Keratinocyte (primary cell): ENCODE measurements around the gene ZNF628. TPM values are rescaled to one million over a fixed set of nuclear protein-coding genes. Genes with fewer than 3 reads are reported as not detected.

Experiments used
- DNase-seq: peaks from one replicate; pipeline ENCODE4 v3.0.0-alpha.2; 2011; ENCODE audit warnings: low read depth, missing footprints, low spot score
- FAIRE-seq: peaks from 2 replicates; lab custom pipeline; 2011; peaks lifted over from hg19 to GRCh38; lab: Jason Lieb, UNC
- H2AFZ ChIP-seq: 2 replicates; pipeline ENCODE4 v1.6.0; 2012; ENCODE audit warnings: low read length, control low read depth, inconsistent platforms; ENCODE audit not compliant: control insufficient read depth
- H3K27ac ChIP-seq: 2 replicates; pipeline ENCODE4 v1.5.1; 2011; ENCODE audit warnings: low read length; ENCODE audit not compliant: control insufficient read depth, insufficient read depth
- H3K27me3 ChIP-seq: 3 replicates; pipeline ENCODE4 v1.6.0; 2011; ENCODE audit warnings: low read length; ENCODE audit not compliant: control insufficient read depth, insufficient read depth; ENCODE audit errors: extremely low read depth
- H3K36me3 ChIP-seq, 2 experiments: 2 replicates in 1 of 2; 3 replicates in 1 of 2; pipeline ENCODE4 v1.5.1; 2011; ENCODE audit warnings: low read length in 2 of 2, mild to moderate bottlenecking in 1 of 2; ENCODE audit not compliant: control insufficient read depth in 2 of 2, insufficient read depth in 2 of 2; ENCODE audit errors: extremely low read depth in 1 of 2
- H3K4me1 ChIP-seq: 3 replicates; pipeline ENCODE4 v1.5.1; 2011; ENCODE audit warnings: low read length; ENCODE audit not compliant: control insufficient read depth, insufficient read depth; ENCODE audit errors: extremely low read depth
- H3K4me2 ChIP-seq: 3 replicates; pipeline ENCODE4 v1.6.0; 2011; ENCODE audit warnings: low read depth, low read length; ENCODE audit not compliant: control insufficient read depth, insufficient read depth; ENCODE audit errors: extremely low read depth
- H3K4me3 ChIP-seq, 3 experiments: fragments of 200-600 bp in 1 of 3; sonication (generic) in 1 of 3; 2 replicates in 2 of 3; 3 replicates in 1 of 3; pipeline ENCODE4 v1.5.1; 2011 to 2016; ENCODE audit warnings: low read length in 3 of 3, mild to moderate bottlenecking in 3 of 3, control low read depth in 2 of 3, inconsistent platforms in 1 of 3, low read depth in 1 of 3, mixed read lengths in 1 of 3, mixed run types in 1 of 3, moderate library complexity in 1 of 3; ENCODE audit not compliant: control insufficient read depth in 2 of 3, insufficient read depth in 2 of 3; ENCODE audit errors: extremely low read depth in 1 of 3
- H3K79me2 ChIP-seq: 2 replicates; pipeline ENCODE4 v1.6.0; 2012; ENCODE audit warnings: low read length; ENCODE audit not compliant: control insufficient read depth, insufficient read depth
- H3K9ac ChIP-seq: 3 replicates; pipeline ENCODE4 v1.6.0; 2011; ENCODE audit warnings: low read length; ENCODE audit not compliant: control insufficient read depth, insufficient read depth; ENCODE audit errors: extremely low read depth
- H3K9me1 ChIP-seq: 3 replicates; pipeline ENCODE4 v1.6.0; 2011; ENCODE audit warnings: low read length; ENCODE audit not compliant: control insufficient read depth, insufficient read depth; ENCODE audit errors: extremely low read depth
- H3K9me3 ChIP-seq: 2 replicates; pipeline ENCODE4 v1.5.1; 2012; ENCODE audit warnings: low read depth, low read length; ENCODE audit not compliant: control insufficient read depth
- H4K20me1 ChIP-seq: 3 replicates; pipeline ENCODE4 v1.6.0; 2011; ENCODE audit warnings: low read length; ENCODE audit not compliant: control insufficient read depth, insufficient read depth; ENCODE audit errors: extremely low read depth
- CTCF ChIP-seq, 3 experiments: IDR thresholded peaks in 1 of 3; conservative IDR thresholded peaks in 1 of 3; optimal IDR thresholded peaks in 1 of 3; 2 replicates in 2 of 3; 3 replicates in 1 of 3; pipeline versions ENCODE3 to v1.5.1; 2011; ENCODE audit warnings: low read length in 3 of 3, mild to moderate bottlenecking in 3 of 3, moderate library complexity in 2 of 3, control low read depth in 1 of 3, inconsistent platforms in 1 of 3; ENCODE audit not compliant: insufficient read depth in 2 of 3; ENCODE audit errors: extremely low read depth in 1 of 3
- EZH2 ChIP-seq: IDR thresholded peaks from one replicate; pipeline ENCODE4 v1.6.1; 2012; ENCODE audit warnings: inconsistent platforms, mild to moderate bottlenecking, low read length, moderate library complexity
- dilution Hi-C: fragments of 300-500 bp; cut with MboI; formaldehyde crosslinking; loops from one replicate; pipeline ENCODE4 v1.7.0; 2020; ENCODE audit warnings: low sequenced_read_pairs; ENCODE audit not compliant: extremely low pct_ligation_motif_present
- polyA plus RNA-seq, 5 experiments: library from polyadenylated mRNA; depleted of rRNA in 3 of 5; stranded (reverse) in 3 of 5; stranded (forward) in 1 of 5; unstranded in 1 of 5; fragments of >200 nt; gene quantifications; 1 replicate in 1 of 5; 2 replicates in 3 of 5; 3 replicates in 1 of 5; pipeline versions ENCODE4 v1.2.1 to v1.2.3, GENCODE V29; 2011 to 2012; ENCODE audit warnings: missing spikeins in 2 of 5, low read depth in 1 of 5, low replicate concordance in 1 of 5

The ZNF628 gene
- polyA plus RNA-seq, 1 donor (not counting 4 experiments of a cell fraction or from before 2014, with no cell fraction given), result 0.22 TPM

DNA sequence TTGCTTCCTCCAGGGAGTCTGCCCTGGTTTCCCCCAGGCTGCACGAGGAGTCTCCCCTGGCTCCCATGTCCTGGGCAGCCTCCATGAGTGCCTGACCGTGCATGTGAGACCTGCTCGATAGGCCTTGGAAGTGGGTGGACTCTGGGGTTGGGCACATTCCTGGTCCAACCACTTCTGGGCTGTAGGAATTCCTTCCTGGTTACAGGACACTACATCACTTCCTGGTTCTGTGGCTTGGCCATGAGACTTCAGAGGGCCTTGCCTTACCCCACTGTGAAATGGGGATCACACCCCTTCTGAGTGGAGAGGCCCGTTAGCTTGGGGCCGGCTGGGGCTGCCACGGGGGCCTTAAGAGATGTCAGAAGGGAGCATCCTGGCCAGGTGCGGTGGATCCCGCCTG, 4.0 kb upstream of the ZNF628 start:
- Histone ChIP-seq H2AFZ (no peak overlapping the region), H3K27me3 (no peaks in the 10 kb centered on the region), H4K20me1 (no peaks in the 10 kb centered on the region), H3K27ac (peak overlapping the region; percentile 30), H3K4me3 (no peak overlapping the region), H3K9me1 (no peaks in the 10 kb centered on the region), H3K9me3 (no peaks in the 10 kb centered on the region), H3K9ac (no peak overlapping the region), H3K4me2 (peak overlapping the region; percentile 12), H3K36me3 (no peaks in the 10 kb centered on the region), H3K79me2 (no peaks in the 10 kb centered on the region), H3K4me1 (peaks cover 17% of the 10 kb centered on the region)
- no peak for TF ChIP-seq CTCF (optimal IDR thresholded peaks at IDR 0.05 in 1 of 3, IDR thresholded peaks at IDR 0.05 in 1 of 3, conservative IDR thresholded peaks at IDR 0.05 in 1 of 3; ENCODE audit: extremely low read depth in 1 of 3, insufficient read depth in 2 of 3, low read length in 3 of 3)
- no peak for TF ChIP-seq EZH2
- DNase-seq (peak; percentile 78), FAIRE-seq (peak; percentile 90)
- dilution Hi-C loops, result no loop called here

DNA sequence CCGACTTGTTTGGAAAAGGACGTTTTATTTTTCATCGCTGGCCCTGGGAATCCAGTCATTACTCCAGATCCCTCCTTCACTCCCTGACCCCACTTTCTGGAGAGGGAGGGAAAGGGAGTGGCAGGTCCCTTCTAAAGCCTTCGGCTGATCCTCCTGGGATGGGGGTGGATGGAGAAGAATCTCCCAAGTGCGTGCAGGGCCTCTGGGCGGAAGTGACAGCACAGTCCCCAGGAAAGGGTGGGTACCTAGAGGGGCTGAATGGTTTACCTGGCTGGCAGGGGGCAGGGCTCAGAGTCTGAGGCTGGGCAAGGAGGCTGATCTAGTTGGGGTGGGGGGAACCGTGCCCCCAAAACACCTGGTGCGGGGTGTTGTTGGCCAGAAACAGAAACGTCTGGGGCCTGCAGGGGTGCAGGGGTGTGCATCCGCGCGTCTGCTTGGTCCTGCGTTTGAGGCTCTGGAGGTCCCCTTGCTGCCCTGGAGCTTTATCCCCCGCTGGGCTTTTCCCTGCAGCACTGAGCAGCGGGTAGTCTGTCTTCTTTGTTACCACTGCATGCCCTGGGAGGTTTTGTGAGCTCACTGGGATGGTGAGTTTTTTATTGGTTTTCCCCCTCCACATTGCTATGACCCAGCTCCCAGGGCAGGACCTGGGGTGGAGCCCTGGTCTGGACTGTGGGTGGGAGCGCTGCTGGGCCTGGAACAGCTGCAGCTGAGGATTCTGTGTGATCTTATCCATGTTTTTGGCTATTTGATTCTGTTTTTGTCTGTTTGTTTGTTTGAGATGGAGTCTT, 3.0 kb upstream of the ZNF628 start:
- no peaks in the 10 kb centered on the region for H3K36me3 ChIP-seq

More for the DNA sequence above, 3.0 kb upstream of the ZNF628 start:
- no peak for TF ChIP-seq EZH2
- no peak for TF ChIP-seq CTCF (optimal IDR thresholded peaks at IDR 0.05 in 1 of 3, IDR thresholded peaks at IDR 0.05 in 1 of 3, conservative IDR thresholded peaks at IDR 0.05 in 1 of 3; ENCODE audit: extremely low read depth in 1 of 3, insufficient read depth in 2 of 3, low read length in 3 of 3)
- Histone ChIP-seq H2AFZ (no peak overlapping the region), H4K20me1 (no peaks in the 10 kb centered on the region), H3K79me2 (peaks cover 9% of the 10 kb centered on the region), H3K9me3 (no peaks in the 10 kb centered on the region), H3K9me1 (no peaks in the 10 kb centered on the region), H3K4me3 (no peak overlapping the region), H3K9ac (no peak overlapping the region), H3K27ac (no peak overlapping the region), H3K4me2 (no peak overlapping the region), H3K27me3 (no peaks in the 10 kb centered on the region), H3K4me1 (peaks cover 21% of the 10 kb centered on the region)
- DNase-seq (no peak), FAIRE-seq (no peak)
- dilution Hi-C loops, result no loop called here
